Lower lobe of right lung (tissue), 2 donors: ENCODE results near the gene OSBPL2. TPM values are rescaled to one million over a fixed set of nuclear protein-coding genes. Genes with fewer than 3 reads are reported as not detected.

Source experiments
- ATAC-seq, 2 donors: fragments of 200-7000 bp; cut with Tn5 transposase; one replicate each; pipeline ENCODE4 v1.9.1; 2020 to 2022; ENCODE audit warnings: mild to moderate bottlenecking in 2 of 2, moderate library complexity in 2 of 2
- DNase-seq: peaks from one replicate; pipeline ENCODE4 v3.0.0-alpha.2; 2020
- H3K27ac ChIP-seq: fragments of 200-600 bp; one replicate; pipeline ENCODE4 v1.8.0; 2022
- H3K27me3 ChIP-seq: fragments of 200-600 bp; one replicate; pipeline ENCODE4 v1.8.0; 2022; ENCODE audit warnings: low read depth
- H3K36me3 ChIP-seq: fragments of 200-600 bp; one replicate; pipeline ENCODE4 v1.8.0; 2022; ENCODE audit warnings: mild to moderate bottlenecking
- H3K4me1 ChIP-seq: fragments of 200-600 bp; one replicate; pipeline ENCODE4 v1.8.0; 2022
- H3K4me3 ChIP-seq: fragments of 200-600 bp; one replicate; pipeline ENCODE4 v1.8.0; 2022; ENCODE audit warnings: mild to moderate bottlenecking
- H3K9me3 ChIP-seq: fragments of 200-600 bp; one replicate; pipeline ENCODE4 v1.8.0; 2022
- CTCF ChIP-seq: fragments of 200-600 bp; IDR thresholded peaks from one replicate; pipeline ENCODE4 v1.8.0; 2022; ENCODE audit warnings: antibody characterized with exemption, mild to moderate bottlenecking
- intact Hi-C: fragments of 100-400 bp; cut with DNase I; formaldehyde crosslinking; loops from one replicate; pipeline ENCODE4 v1.11.0; 2022
- total RNA-seq: library from RNA; stranded (reverse); fragmentation: NEBNext Ultra II Directional; extraction: Animal tissue kit (Norgen Biotek cat#: 25700); gene quantifications from one replicate; pipeline ENCODE4 v1.2.1, GENCODE V29; 2021
- donor health status: DM: no; HTN: yes; CAD: no; lungs with severe emphysema.

Gene OSBPL2
- total RNA-seq, 1 donor from 2014 or later = 56.0 TPM

GRCh38 chr20:62334881-62335280 is 96.6 kb downstream of the OSBPL2 start:
- ATAC-seq = no peak
- Histone ChIP-seq H3K4me3 (no peak overlapping the region), H3K27ac (no peak overlapping the region), H3K27me3 (no peaks in the 10 kb centered on the region), H3K4me1 (no peaks in the 10 kb centered on the region), H3K9me3 (no peaks in the 10 kb centered on the region), H3K36me3 (peaks cover 77% of the 10 kb centered on the region)
- intact Hi-C loops = no loop called here
- no peak for TF ChIP-seq CTCF
- no peak for DNase-seq

GRCh38 chr20:62335532-62335931 is 97.2 kb downstream of the OSBPL2 start:
- no peak overlapping the region for H3K4me3 ChIP-seq
- peaks cover 77% of the 10 kb centered on the region for H3K36me3 ChIP-seq
- ATAC-seq (no peak), DNase-seq (no peak)
- H3K4me1 ChIP-seq = no peaks in the 10 kb centered on the region
- H3K27ac ChIP-seq = no peak overlapping the region
- intact Hi-C loops = no loop called here
- no peaks in the 10 kb centered on the region for H3K27me3 ChIP-seq
- no peaks in the 10 kb centered on the region for H3K9me3 ChIP-seq
- no peak for TF ChIP-seq CTCF

- intact Hi-C loops = no loop called here
- no peak for ATAC-seq
- H3K36me3 ChIP-seq = peaks cover 80% of the 10 kb centered on the region
Observed at GRCh38 chr20:62336329-62336728, 98.0 kb downstream of the OSBPL2 start.

GRCh38 chr20:62336775-62337557 is 98.6 kb downstream of the OSBPL2 start:
- no peaks in the 10 kb centered on the region for H3K27me3 ChIP-seq
- no peak overlapping the region for H3K4me3 ChIP-seq
- DNase-seq (no peak), ATAC-seq (no peak)
- no peaks in the 10 kb centered on the region for H3K4me1 ChIP-seq
- intact Hi-C loops = no loop called here
- no peak overlapping the region for H3K27ac ChIP-seq
- TF ChIP-seq CTCF = no peak
- peaks cover 80% of the 10 kb centered on the region for H3K36me3 ChIP-seq
- no peaks in the 10 kb centered on the region for H3K9me3 ChIP-seq

More at GRCh38 chr20:62336329-62336728, 98.0 kb downstream of the OSBPL2 start:
- no peak for DNase-seq
- no peaks in the 10 kb centered on the region for H3K9me3 ChIP-seq
- H3K27ac ChIP-seq = no peak overlapping the region
- no peaks in the 10 kb centered on the region for H3K4me1 ChIP-seq
- no peak for TF ChIP-seq CTCF
- no peaks in the 10 kb centered on the region for H3K27me3 ChIP-seq
- H3K4me3 ChIP-seq = no peak overlapping the region

- intact Hi-C loops = no loop called here
- Histone ChIP-seq H3K4me3 (no peak overlapping the region), H3K27me3 (no peaks in the 10 kb centered on the region), H3K27ac (no peak overlapping the region), H3K9me3 (no peaks in the 10 kb centered on the region), H3K4me1 (no peaks in the 10 kb centered on the region), H3K36me3 (peaks cover 74% of the 10 kb centered on the region)
- ATAC-seq = peak in 1 of 2 donors; percentile 36
- no peak for DNase-seq
- no peak for TF ChIP-seq CTCF
Observed at GRCh38 chr20:62337558-62338293, 99.4 kb downstream of the OSBPL2 start.
